Right atrium auricular region (tissue), 2 donors: ENCODE measurements around the gene TBL1Y. TPM values are rescaled to one million over a fixed set of nuclear protein-coding genes. Genes with fewer than 3 reads are reported as not detected.

Experiments
- DNase-seq: peaks from one replicate; pipeline ENCODE4 v3.0.0-alpha.2; 2019; ENCODE audit warnings: low spot score
- H3K27ac ChIP-seq, 2 donors: fragments of 200-600 bp; sonication (generic); 1 replicate in 1 of 2; 2 replicates in 1 of 2; pipeline ENCODE4 v1.5.1; 2016 to 2019
- H3K27me3 ChIP-seq, 2 donors: fragments of 200-600 bp; sonication (generic); one replicate each; pipeline versions ENCODE4 v1.5.1 to v1.6.0; 2017 to 2019
- H3K36me3 ChIP-seq: fragments of 200-600 bp; sonication (generic); one replicate; pipeline ENCODE4 v1.5.1; 2016
- H3K4me1 ChIP-seq, 2 donors: fragments of 200-600 bp; sonication (generic); one replicate each; pipeline versions ENCODE4 v1.5.1 to v1.6.0; 2017 to 2019
- H3K4me3 ChIP-seq, 2 donors: fragments of 200-600 bp; sonication (generic); 1 replicate in 1 of 2; 2 replicates in 1 of 2; pipeline ENCODE4 v1.5.1; 2017 to 2019; ENCODE audit warnings: mild to moderate bottlenecking in 1 of 2, moderate library complexity in 1 of 2
- H3K9me3 ChIP-seq, 2 donors: fragments of 200-600 bp; sonication (generic); one replicate each; pipeline ENCODE4 v1.5.1; 2019
- CTCF ChIP-seq, 2 donors: fragments of 200-600 bp; sonication (generic); IDR thresholded peaks; one replicate each; pipeline ENCODE4 v1.5.1; 2019; ENCODE audit warnings: antibody characterized with exemption in 2 of 2
- total RNA-seq, 2 donors: library from RNA; depleted of rRNA; stranded (reverse); fragments of >200 nt; gene quantifications; one replicate each; pipeline ENCODE4 v1.1.0, GENCODE V29; 2016

Gene TBL1Y
- total RNA-seq, 2 donors from 2014 or later, result not detected

GRCh38 chrY:6983221-6983620, 72.7 kb downstream of the TBL1Y start:
- no peak overlapping the region for H3K27ac ChIP-seq
- no peak overlapping the region for H3K4me3 ChIP-seq
- H3K9me3 ChIP-seq, result no peaks in the 10 kb centered on the region
- H3K36me3 ChIP-seq, result no peaks in the 10 kb centered on the region
- H3K4me1 ChIP-seq, result no peaks in the 10 kb centered on the region
- no peaks in the 10 kb centered on the region for H3K27me3 ChIP-seq
- TF ChIP-seq CTCF (IDR thresholded peaks at IDR 0.05), result no peak
- DNase-seq, result no peak

GRCh38 chrY:6987811-6988210, 77.3 kb downstream of the TBL1Y start:
- no peak for DNase-seq
- TF ChIP-seq CTCF (IDR thresholded peaks at IDR 0.05), result no peak
- no peak overlapping the region for H3K4me3 ChIP-seq

GRCh38 chrY:6989886-6990620, 79.6 kb downstream of the TBL1Y start:
- DNase-seq, result no peak
- H3K4me1 ChIP-seq, result no peaks in the 10 kb centered on the region
- no peak overlapping the region for H3K27ac ChIP-seq
- H3K4me3 ChIP-seq, result no peak overlapping the region
- TF ChIP-seq CTCF (IDR thresholded peaks at IDR 0.05), result no peak
- no peaks in the 10 kb centered on the region for H3K36me3 ChIP-seq
- no peaks in the 10 kb centered on the region for H3K27me3 ChIP-seq
- no peaks in the 10 kb centered on the region for H3K9me3 ChIP-seq

More at GRCh38 chrY:6987811-6988210, 77.3 kb downstream of the TBL1Y start:
- Histone ChIP-seq H3K27me3 (no peaks in the 10 kb centered on the region), H3K36me3 (no peaks in the 10 kb centered on the region), H3K4me1 (no peaks in the 10 kb centered on the region), H3K27ac (no peak overlapping the region), H3K9me3 (no peaks in the 10 kb centered on the region)

- no peak overlapping the region for H3K27ac ChIP-seq
- H3K9me3 ChIP-seq, result no peaks in the 10 kb centered on the region
- no peaks in the 10 kb centered on the region for H3K27me3 ChIP-seq
- no peaks in the 10 kb centered on the region for H3K4me1 ChIP-seq
- H3K36me3 ChIP-seq, result no peaks in the 10 kb centered on the region
- DNase-seq, result no peak
- no peak overlapping the region for H3K4me3 ChIP-seq
- TF ChIP-seq CTCF (IDR thresholded peaks at IDR 0.05), result no peak
Observed at GRCh38 chrY:6992041-6992440, 81.5 kb downstream of the TBL1Y start.

GRCh38 chrY:6995987-6996386, 85.5 kb downstream of the TBL1Y start:
- H3K9me3 ChIP-seq, result no peaks in the 10 kb centered on the region

More at GRCh38 chrY:6995987-6996386, 85.5 kb downstream of the TBL1Y start:
- DNase-seq, result no peak
- no peak overlapping the region for H3K27ac ChIP-seq
- H3K27me3 ChIP-seq, result no peaks in the 10 kb centered on the region
- H3K36me3 ChIP-seq, result no peaks in the 10 kb centered on the region
- H3K4me1 ChIP-seq, result no peaks in the 10 kb centered on the region
- H3K4me3 ChIP-seq, result no peak overlapping the region
- TF ChIP-seq CTCF (IDR thresholded peaks at IDR 0.05), result no peak
